HG03064 (cell line): ENCODE results near the gene LZTS2.
"Not testable (repeated sequence)": the region's sequence is repeated elsewhere in the genome, so short reads cannot be mapped to it uniquely, and the experiment has no call there.

ENCODE experiments used
- ATAC-seq: cut with Tn5 transposase; IDR thresholded peaks from one replicate; pipeline ENCODE4 v1.9.1; 2021; ENCODE audit warnings: low read depth; ENCODE audit not compliant: unreplicated experiment

Gene LZTS2

DNA sequence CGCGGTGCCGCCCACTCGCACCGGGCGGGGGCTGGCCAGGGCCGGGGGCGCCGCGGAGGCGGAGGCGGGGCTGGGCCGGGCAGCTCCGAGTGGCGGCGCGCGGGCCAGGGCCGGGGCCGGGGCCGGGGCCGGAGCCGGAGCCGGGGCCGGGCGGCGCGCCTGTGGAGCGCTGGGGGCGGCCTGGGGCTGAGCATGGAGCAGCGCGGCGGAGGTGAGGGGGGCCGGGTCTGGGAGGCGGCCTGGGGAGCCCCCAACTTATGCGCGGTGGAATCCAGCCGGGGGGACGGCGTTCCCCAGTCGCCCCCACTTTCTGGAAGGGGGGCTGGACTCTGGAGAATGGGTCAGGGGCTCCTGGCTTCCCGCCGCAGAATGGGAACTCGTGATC, at the start of gene LZTS2:
TSS of gene LZTS2 (plus strand) at position 67 of the 385 bp plus-strand sequence. CDS start 2,731 bp downstream, outside the sequence.
- no peak for ATAC-seq

- ATAC-seq, result no peak
These were observed 39.4 kb upstream of the LZTS2 start for GRCh38 chr10:100960251-100960650.

- no peak for ATAC-seq
These were observed 37.1 kb upstream of the LZTS2 start for GRCh38 chr10:100962351-100963080.

GRCh38 chr10:100963826-100964225, 35.8 kb upstream of the LZTS2 start:
- ATAC-seq, result no peak

- no peak for ATAC-seq
These were observed 33.8 kb upstream of the LZTS2 start for GRCh38 chr10:100965820-100966219.

DNA sequence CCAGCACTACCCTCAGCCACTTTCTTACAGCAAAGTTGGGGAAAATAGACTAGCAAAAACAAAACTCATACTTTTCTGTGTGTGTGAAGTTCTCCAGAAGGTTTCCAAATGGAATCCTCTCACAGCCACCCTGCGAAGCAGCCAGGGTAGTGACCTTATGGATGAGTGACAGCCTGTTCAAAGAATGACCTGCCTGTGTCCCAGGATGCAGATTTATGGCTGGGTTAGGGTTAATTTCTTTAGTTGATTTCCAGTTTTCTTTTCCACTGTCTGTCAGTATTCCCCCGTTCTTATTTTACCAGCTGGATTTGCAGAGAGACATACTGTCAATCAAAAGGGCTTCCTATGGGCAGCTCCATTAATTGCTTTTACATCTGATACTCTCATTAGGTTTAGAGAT, 32.7 kb upstream of the LZTS2 start:
- no peak for ATAC-seq

DNA sequence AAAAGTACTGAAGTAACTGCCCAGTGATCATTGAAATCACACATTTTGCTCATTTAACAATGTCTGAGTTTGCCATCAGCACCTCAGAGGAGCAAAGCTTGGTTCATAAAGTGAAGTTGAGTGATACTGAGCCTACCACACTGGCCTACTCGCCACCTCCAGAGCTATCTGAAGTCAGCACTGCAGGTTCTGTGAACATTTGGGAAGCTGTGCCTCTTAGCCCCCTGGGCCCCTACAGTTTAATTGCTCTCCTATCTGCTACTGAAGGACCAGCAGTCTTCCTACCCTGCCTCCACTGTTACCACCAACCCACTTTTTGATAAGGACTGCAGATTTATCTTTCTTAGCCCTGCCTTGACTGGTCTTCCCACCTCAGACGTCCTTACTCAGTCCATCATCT, 32.3 kb upstream of the LZTS2 start:
- no peak for ATAC-seq

DNA sequence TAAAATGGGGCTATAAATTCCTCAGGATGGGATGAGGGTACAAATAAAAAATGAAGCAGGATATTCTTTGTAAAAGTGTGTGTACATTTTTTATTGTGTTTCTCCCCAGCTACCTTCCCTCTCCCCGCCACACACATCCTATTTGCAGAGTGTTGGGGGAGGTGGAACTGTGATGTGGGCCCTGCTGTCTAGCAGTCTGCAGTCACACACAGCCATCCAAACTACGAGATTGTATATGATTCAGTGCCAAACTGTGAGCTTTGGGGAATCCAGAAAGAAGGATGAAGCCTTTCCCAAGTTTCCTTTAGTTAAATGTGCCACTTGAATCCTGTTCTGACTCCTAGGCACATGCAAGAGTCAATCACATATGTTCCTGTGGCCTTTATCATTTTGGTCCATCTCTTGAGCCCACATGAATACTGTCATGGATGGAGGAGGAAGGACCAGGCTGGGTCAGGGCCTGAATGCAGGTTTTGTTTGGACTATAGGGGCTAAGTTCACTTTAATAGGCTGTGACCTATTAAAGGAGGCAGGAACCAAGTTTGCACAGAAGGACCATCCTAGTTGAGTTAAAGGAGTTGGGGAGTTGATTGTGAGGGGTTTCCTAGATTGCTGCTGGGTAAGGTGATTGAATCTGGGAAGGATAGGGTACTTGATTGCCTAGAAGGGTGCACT, 31.4 kb upstream of the LZTS2 start:
- no peak for ATAC-seq

DNA sequence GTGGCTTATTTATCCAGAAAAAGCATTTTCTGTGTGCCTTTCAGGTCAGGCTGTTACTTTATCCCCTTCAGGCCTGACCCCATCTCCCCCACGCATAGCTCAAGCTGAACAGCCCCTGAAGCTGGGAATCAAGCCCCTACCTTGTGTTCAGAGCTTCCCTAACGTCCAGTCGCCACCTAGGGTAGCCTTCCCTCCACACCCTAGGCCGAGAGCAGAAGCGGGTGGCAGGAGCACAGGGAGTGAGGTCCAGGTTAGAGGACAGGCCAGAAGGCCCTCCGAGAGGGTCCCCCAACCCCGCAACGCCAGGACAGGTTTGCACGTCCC, 30.8 kb upstream of the LZTS2 start:
- ATAC-seq, result no peak

DNA sequence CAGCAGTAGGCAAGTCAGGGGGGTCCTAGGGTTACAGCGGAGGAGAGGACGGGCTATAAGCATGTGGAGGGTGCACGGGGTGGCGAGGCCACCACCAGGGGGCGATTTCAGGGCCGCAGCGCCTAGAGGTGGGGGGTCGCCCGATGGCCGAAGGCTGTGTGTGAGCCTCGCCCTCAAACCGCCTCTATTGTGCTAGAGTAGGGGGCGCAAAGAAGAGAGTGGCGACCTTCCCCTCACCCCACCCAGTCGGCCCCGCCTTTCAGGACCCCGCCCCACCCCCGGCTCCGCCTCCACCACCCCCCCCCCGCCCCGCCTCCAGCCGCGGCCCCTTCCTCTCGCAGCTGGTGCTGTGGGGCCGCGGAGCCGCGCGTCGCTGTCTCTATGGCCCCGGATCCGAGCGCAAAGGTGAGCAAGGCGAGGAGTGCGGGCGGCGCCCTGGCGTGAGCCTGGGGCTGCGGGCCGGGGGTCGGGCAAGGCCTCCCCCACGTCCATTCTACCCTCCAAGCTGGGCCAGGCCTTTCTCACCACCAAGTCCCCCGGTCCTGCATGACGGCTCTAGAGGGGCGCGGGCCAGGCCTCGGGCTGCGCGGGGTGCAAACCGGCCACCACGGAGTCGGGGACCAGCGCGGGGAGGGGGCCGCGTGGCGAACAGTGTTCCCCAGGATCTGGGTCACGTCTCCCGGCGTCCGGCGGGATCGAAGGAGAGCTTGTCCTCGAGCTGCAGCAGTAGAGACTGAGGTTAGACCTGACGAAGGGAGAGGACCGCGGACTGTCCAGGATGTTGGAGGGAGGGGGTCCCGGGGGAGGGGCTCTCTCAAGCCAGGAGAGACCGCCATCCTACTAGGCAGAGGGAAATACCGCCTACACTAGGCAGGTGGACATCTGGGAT, 30.2 kb upstream of the LZTS2 start, which contains the start of gene SEMA4G:
TSS of gene SEMA4G (plus strand) at position 318 of the 889 bp plus-strand sequence. CDS start 3,409 bp downstream, outside the sequence.
- no peak for ATAC-seq

GRCh38 chr10:100970076-100970913, 29.3 kb upstream of the LZTS2 start:
- ATAC-seq, result no peak

GRCh38 chr10:100970914-100971811, 28.4 kb upstream of the LZTS2 start:
- ATAC-seq, result no peak

DNA sequence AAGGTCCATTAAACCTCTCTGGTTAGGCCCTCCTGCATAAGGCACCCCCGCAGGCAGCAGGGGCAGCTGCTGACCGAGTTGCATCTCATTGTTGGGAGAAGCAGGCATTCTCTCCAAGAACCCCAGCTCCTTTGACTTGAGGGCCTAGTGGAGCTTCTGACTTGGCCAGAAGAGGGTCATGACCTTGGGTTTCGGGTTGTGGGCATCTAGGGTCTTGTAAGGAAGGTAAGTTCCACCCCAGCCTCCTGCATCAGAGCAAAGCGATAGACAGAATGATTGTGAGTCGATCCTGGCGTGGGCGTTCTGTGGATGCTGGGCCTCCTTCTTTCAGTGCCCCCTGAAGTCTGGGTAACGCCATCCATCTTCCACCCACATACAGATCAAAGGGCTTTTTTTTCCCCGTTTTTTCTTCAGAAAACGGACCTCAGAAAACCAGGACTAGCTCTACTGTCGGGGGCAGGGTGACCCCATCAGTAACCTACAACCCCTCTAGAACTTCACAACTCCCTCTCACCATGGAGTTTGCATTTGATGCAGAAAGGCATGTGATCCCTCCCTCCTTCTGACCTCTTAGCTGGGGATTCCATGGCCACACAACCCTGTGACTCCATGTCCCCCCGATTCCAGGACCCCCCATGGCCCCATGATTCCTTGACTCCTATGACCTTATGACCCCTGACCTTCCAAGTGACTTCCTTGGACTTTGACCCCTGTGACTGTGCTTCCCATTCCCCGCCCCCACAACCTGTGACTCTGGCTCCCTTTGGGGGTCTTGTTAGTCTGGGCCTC, 27.3 kb upstream of the LZTS2 start:
- ATAC-seq, result no peak

GRCh38 chr10:100972904-100973535, 26.6 kb upstream of the LZTS2 start:
- no peak for ATAC-seq

DNA sequence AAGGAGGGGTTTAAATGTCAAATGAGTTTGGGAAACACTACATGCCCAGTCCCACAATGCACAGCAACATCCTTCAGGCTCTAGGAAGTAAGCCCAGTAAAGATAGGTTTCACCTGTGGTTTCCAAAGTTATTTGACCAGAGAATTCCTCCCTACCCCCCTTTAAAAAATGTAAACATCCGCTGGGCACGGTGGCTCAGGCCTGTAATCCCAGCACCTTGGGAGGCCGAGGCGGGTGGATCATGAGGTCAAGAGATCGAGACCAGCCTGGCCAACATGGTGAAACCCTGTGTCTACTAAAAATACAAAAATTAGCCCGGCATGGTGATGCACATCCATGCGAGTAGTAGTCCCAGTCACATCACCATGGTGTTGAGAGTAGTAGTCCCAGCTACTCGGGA, 24.2 kb upstream of the LZTS2 start:
- ATAC-seq, result not testable (repeated sequence)

DNA sequence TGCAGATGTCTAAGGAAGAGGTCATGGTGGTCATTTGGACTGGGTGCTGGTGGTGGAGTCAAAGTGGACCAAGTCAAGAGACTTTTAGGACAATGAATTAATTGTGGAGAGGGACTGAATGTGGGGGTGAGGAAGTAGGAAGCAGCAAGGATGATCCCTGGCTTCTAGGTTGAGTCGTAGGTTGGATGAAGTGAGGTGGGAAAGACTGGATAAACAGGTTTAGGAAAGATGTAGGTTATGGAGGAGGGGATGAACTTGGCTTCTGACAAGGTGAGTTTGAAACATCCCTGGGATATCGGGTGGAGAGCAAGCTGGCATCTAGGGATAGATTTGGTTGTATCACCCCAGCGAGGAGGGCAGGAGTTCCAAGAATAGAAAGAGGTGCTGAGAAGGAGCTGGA, 22.7 kb upstream of the LZTS2 start:
- ATAC-seq, result no peak

DNA sequence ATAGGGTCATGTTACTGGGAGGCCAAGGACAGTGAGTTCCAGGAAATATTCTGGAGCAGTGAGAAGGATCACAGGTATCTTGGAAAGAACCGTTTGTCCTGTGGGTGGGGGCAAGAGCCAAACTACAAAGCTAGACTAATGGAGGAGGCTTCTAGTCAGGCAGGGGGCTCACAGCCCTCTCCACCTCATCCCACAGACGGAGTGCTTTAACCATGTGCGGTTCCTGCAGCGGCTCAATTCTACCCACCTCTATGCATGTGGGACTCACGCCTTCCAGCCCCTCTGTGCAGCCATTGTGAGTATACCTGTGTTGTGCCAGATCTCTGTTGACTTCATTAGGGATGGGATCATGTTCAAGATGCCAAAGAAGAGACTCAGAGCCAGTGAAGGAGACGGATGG, 22.2 kb upstream of the LZTS2 start:
- no peak for ATAC-seq
